ENCODE measurements around the gene ARHGAP8.
"Not testable (repeated sequence)": the region's sequence is repeated elsewhere in the genome, so short reads cannot be mapped to it uniquely, and the experiment has no call there.

ARHGAP8 gene

DNA sequence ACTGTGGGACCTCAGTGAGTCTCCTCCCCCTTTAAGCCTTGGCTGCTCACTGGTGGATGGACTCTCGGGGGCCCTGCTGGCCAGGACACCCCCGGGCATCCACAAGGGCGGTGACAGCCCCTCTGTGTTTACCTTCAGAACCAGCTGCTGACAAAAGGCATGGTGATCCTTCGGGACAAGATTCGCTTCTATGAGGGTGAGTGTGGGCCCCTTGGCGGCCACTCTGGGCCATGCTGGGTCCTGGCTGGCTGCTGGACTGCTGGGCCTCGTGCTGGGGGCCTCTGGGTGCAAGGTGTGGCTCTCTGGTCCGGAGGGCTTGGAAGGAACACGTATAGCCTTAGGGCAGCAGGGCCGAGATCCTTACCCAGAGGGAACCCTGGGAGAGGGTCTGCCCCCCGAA, 25.9 kb upstream of the ARHGAP8 start:
- DNase-seq = no peak

DNA sequence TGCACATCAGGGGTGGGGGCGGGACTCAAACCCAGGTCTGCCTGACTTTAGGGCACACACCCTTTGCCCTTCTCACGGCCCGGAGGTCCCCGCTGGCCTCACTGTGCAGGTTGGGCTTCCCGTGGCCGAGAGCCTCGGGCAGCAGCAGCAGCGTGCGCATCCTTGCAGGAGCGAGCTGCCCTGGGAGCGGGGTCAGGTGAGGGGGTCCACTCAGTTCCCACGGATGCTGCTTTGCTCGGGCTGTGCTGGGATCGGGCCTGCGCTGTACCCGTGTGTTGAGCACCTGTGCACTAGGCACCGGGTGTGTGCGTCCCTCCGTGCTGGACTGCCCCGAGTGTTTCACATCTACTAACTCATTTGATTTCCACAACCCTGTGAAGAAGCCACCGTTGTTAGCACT, 25.2 kb upstream of the ARHGAP8 start:
- DNase-seq = no peak

- DNase-seq = no peak
These were observed 24.7 kb upstream of the ARHGAP8 start for GRCh38 chr22:44727709-44728108.

DNA sequence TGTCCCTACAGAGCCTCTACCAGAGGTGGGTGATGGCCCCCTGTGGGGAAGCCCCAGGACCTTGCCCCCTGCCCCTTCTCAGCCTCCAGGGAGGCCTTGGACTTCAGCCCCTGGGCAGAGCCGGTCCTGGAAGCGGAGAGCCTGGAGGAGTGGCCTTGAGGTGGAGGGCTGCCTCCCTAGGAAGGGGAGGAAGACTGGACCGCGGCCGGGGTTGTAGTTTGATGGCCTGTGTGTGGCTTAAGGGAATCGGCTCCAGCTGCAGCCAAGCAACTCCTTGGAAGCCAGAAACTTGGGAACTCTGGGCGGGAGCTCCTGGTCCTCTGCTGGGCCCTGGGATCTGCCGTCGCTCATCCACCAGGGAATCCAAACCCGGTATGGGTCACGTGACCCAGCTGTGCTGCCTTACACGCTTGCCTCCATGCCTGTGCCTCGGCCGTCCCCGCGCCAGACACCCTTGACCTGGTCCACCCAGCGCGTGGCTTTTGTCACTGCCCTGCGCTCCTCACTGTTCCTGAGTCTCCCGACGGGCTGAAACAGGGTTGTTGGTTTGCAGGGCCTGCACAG, 23.5 kb upstream of the ARHGAP8 start:
- DNase-seq = no peak

- DNase-seq = no peak
These were observed 22.9 kb upstream of the ARHGAP8 start for GRCh38 chr22:44729391-44730021.

GRCh38 chr22:44730022-44730393, 22.4 kb upstream of the ARHGAP8 start:
- no peak for DNase-seq

- DNase-seq = no peak
These were observed 21.7 kb upstream of the ARHGAP8 start for GRCh38 chr22:44730490-44731356.

DNA sequence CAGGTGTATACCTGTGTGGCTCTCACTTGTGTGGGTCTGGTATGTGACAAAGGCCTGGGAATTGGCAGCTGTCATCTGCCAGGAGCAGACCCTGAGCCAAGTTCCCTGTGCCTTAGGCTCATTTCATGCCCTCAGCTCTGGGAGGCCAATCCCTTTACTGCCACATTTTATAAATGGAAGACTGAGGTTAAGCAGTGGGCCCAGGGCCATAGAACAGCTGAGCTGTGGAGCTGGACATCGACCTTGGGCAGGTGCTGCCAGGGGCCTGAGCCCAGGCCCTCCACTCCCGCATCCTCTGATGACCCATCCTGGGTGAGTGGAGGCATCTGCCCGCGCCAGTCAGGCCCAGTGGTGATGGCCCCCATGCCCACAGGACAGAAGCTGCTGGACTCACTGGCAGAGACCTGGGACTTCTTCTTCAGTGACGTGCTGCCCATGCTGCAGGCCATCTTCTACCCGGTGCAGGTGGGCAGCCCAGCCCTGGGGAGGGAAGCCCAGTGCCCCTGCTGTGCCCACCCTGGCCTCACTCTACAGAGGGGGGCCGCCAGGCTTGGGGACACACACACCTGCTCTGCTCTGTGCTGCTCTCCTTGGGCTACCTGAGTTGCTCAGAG, 20.9 kb upstream of the ARHGAP8 start:
- no peak for DNase-seq

DNA sequence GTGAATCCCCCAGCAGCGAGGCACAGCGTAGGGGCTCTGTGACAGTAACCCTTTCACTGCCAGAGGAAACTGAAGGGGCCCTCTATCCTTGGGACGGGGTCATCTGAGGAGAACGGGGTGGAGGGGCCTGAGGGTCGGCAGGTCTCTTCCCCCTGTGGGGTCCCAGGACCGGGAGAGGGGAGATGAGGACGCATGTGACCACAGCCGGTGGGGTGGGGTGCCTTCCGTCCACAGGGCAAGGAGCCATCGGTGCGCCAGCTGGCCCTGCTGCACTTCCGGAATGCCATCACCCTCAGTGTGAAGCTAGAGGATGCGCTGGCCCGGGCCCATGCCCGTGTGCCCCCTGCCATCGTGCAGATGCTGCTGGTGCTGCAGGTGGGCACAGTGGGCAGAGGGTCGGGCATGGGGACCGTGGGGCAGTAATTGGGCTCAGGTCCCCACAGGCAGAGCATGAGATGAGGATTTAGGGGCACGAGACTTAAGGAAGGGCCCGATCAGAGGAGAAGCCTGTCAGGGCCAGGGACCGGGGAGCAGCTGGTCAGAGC, 20.3 kb upstream of the ARHGAP8 start:
- no peak for DNase-seq

DNA sequence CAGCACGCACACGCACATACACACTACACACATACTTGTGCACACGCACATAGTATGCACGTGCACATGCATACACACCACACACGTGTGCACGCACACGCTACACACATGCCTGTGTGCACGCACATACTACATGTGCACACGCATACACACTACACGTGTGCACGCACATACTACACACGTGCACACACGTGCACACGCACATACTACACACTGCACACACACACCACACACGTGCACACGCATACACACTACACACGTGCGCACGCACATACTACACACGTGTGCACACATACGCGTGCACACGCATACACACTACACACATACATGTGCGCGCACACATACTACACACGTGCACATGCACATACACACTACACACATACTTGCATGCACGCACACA, 19.7 kb upstream of the ARHGAP8 start:
- no peak for DNase-seq

- no peak for DNase-seq
These were observed 18.8 kb upstream of the ARHGAP8 start for GRCh38 chr22:44733426-44734106.

DNA sequence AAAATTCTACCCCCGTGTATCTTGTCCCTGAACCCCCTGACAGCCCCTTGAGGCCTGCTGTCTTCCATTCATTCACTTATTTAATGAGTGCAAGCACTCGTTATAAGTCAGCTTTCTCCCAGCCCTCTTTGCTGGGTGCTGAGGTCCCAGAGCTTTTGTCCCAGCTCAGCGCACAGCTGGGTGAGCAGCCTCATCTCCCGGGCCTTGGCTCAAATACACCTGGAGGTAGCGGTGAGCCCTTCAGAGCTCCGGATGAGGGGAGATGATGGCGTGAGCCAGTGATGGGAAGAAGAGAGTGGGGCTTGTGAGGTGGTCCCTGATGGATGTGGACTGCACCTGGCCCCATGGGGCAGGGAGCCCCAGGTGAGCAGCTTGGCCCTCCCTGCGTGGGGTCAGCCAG, 18.1 kb upstream of the ARHGAP8 start:
- no peak for DNase-seq

DNA sequence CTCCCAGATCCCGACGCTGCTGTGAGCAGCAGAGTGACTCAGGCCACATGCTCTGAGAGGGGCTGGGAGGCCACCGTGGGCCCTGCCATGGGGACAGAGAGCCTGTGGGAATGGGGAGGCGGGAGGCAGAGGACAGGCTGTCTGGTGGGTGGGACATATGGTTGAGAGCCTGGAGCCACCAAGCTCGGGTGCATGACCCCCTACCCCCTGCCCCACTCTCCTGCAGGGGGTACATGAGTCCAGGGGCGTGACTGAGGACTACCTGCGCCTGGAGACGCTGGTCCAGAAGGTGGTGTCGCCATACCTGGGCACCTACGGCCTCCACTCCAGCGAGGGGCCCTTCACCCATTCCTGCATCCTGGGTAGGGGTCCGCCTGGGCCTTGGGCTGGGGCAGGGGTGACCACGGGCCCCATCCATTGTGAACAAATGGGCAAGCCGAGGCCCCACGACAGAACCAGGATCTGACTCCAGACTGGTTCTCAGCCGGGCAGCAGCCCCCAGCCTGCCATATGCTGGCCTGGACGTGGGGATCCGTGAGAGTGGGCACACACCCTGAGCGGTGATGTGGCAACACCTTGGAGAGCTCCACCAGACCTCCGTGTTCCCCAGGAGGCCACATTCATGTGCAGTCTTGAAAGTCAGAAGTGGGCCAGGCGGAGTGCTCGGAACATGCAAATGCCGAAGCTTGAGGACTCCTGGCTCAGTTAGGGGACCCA, 17.4 kb upstream of the ARHGAP8 start:
- no peak for DNase-seq

DNA sequence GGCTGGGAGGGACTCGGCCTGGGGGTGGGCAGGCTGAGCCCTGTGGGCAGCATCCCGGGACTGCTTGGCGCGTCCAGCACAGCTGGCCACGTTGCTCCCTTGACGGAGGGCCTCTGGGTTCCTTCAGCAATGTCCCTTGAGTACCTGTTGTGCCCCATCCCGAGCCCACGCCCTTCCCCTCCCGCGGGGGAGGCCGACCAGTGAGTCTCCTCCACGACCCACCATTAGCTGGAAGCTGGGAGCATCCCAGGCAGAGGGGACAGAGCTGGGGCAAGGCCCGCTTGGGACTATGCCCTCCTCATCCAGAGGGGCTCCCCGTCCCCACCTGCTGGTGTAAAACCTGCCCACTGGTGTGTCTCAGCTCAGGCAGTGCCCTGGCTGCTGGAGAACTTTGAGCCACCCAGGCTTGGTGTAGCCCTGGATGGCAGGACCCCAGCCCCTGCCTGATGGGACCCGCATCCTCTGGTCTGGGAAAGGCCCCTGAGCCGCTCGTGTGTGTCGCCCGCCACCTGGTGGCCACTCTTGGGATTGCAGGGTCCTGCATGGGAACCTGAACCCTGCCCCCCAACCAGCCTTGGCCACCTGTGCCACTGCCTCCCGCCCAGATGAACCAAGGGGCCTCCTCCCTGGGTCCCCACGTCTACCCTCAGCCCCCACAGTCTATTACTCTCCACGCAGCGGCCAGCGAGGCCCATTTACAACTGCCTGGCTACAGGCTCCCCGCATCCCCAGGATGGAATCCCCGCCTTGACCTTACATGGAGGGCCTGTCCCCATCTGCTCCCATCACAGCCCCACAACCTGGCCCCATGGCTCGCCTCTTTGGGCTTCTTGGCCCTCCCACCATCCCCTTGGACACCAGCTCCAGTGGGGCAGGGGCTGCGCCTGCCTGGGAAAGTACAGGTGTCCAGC, 16.6 kb upstream of the ARHGAP8 start:
- DNase-seq = no peak

DNA sequence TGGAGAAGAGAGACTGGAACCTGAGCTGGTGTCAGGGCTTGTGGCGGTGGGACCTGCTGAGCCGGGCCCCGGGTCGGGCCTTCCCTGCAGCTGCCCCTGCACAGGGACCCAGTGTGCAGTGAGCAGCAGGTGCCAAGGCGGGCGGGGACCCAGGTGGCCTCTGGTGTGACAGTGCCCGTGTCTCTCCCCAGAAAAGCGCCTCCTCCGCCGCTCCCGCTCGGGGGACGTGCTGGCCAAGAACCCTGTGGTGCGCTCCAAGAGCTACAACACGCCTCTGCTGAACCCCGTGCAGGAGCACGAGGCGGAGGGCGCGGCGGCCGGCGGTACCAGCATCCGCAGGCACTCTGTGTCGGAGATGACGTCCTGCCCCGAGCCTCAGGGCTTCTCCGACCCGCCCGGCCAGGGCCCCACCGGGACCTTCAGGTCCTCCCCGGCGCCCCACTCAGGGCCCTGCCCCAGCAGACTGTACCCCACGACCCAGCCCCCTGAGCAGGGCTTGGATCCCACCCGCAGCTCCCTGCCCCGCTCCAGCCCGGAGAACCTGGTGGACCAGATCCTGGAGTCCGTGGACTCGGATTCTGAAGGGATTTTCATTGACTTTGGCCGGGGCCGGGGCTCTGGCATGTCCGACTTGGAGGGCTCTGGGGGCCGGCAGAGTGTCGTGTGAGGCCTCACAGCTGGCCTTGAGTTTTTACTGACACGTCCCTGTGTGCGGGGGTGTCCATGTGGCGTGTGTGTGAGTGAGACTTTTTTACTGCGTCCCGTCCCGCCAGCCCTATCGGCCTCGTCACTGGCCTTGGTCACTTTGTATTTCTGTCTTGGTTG, 15.6 kb upstream of the ARHGAP8 start:
- no peak for DNase-seq

GRCh38 chr22:44737406-44738346, 14.7 kb upstream of the ARHGAP8 start:
- no peak for DNase-seq

- no peak for DNase-seq
These were observed 14.0 kb upstream of the ARHGAP8 start for GRCh38 chr22:44738347-44738715.

GRCh38 chr22:44739024-44739423, 13.4 kb upstream of the ARHGAP8 start:
- no peak for DNase-seq

- not testable (repeated sequence) for DNase-seq
These were observed 12.7 kb upstream of the ARHGAP8 start for GRCh38 chr22:44739666-44740065.

Measured in cortex of kidney (tissue), 1 donor.